ENCODE data around the gene GPRIN3. TPM values are rescaled to one million over a fixed set of nuclear protein-coding genes. Genes with fewer than 3 reads are reported as not detected.

Gene GPRIN3
- total and polyA plus RNA-seq, 2 donors (not counting 3 experiments of a cell fraction or from before 2014, with no cell fraction given), result 0.17 to 2.2 TPM

GRCh38 chr4:89334830-89335229 lies 27.2 kb upstream of the GPRIN3 start:
- H3K4me3 ChIP-seq (replicated peaks in 1 of 3; ENCODE audit: insufficient read depth in 1 of 3, low read depth in 1 of 3, low read length in 3 of 3), result no peak overlapping the region
- H3K9me3 ChIP-seq (replicated peaks; ENCODE audit: control insufficient read depth, insufficient read depth, low read length), result no peaks in the 10 kb centered on the region
- H3K27me3 ChIP-seq (ENCODE audit: control insufficient read depth in 2 of 2, insufficient read depth in 2 of 2, low read length in 2 of 2), result peaks cover 6% of the 10 kb centered on the region in 2 experiments
- dilution Hi-C loops (cut with MboI; ENCODE audit: extremely low pct_ligation_motif_present, low sequenced_read_pairs) (no loop called here), intact Hi-C loops (cut with micrococcal nuclease) (no loop called here)
- no TSS peak for BruUV-seq (replicated peaks)
- H4K20me1 ChIP-seq (replicated peaks; ENCODE audit: control insufficient read depth, extremely low read depth, insufficient read depth, low read length), result no peaks in the 10 kb centered on the region
- no peak overlapping the region for H3K4me2 ChIP-seq (ENCODE audit: insufficient read depth, low read length)
- no peak overlapping the region for H3K27ac ChIP-seq (ENCODE audit: insufficient read depth, low read depth, low read length)
- H3K36me3 ChIP-seq (ENCODE audit: control insufficient read depth in 2 of 2, extremely low read depth in 1 of 2, insufficient read depth in 2 of 2, low read length in 2 of 2), result no peaks in the 10 kb centered on the region
- CTCF ChIA-PET, result no interaction called here
- DNase-seq (ENCODE audit: low read depth, low spot score), result no peak
- no peak for TF ChIP-seq JUN (IDR thresholded peaks at IDR 0.05; ENCODE audit: borderline replicate concordance, insufficient read depth, insufficient read length, low read depth)
- TF ChIP-seq EZH2 (IDR thresholded peaks at IDR 0.05; ENCODE audit: borderline replicate concordance, low read depth, low read length, severe bottlenecking), result no peak
- no peak for TF ChIP-seq FOS (IDR thresholded peaks at IDR 0.05; ENCODE audit: borderline replicate concordance, insufficient read depth, low read length)
- TF ChIP-seq, protein P1, sequence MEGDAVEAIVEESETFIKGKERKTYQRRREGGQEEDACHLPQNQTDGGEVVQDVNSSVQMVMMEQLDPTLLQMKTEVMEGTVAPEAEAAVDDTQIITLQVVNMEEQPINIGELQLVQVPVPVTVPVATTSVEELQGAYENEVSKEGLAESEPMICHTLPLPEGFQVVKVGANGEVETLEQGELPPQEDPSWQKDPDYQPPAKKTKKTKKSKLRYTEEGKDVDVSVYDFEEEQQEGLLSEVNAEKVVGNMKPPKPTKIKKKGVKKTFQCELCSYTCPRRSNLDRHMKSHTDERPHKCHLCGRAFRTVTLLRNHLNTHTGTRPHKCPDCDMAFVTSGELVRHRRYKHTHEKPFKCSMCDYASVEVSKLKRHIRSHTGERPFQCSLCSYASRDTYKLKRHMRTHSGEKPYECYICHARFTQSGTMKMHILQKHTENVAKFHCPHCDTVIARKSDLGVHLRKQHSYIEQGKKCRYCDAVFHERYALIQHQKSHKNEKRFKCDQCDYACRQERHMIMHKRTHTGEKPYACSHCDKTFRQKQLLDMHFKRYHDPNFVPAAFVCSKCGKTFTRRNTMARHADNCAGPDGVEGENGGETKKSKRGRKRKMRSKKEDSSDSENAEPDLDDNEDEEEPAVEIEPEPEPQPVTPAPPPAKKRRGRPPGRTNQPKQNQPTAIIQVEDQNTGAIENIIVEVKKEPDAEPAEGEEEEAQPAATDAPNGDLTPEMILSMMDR (IDR thresholded peaks at IDR 0.05; ENCODE audit: extremely low read depth in 1 of 2, insufficient read depth in 1 of 2, low read depth in 1 of 2, low read length in 2 of 2), result no peak
- no peak for TF ChIP-seq POLR2A (IDR thresholded peaks at IDR 0.05; ENCODE audit: low read depth, low read length)
- TF ChIP-seq MYC (IDR thresholded peaks at IDR 0.05; ENCODE audit: low read depth, low read length), result no peak
- TF ChIP-seq GATA2 (IDR thresholded peaks at IDR 0.05; ENCODE audit: insufficient read depth, insufficient read length, low read depth, low read length), result no peak
- TF ChIP-seq MAX (IDR thresholded peaks at IDR 0.05; ENCODE audit: insufficient read depth, insufficient read length), result no peak
- TF ChIP-seq POLR2AphosphoS5 (IDR thresholded peaks at IDR 0.05; ENCODE audit: insufficient read depth, low read depth, low read length), result no peak
- POLR2A ChIA-PET, result no interaction called here
- no peaks in the 10 kb centered on the region for H3K9me1 ChIP-seq (replicated peaks; ENCODE audit: control insufficient read depth, extremely low read depth, insufficient read depth, low read length)
- FAIRE-seq, result no peak
- no peak overlapping the region for H2AFZ ChIP-seq (ENCODE audit: low read depth, low read length)
- no peaks in the 10 kb centered on the region for H3K4me1 ChIP-seq (ENCODE audit: control insufficient read depth, extremely low read depth, insufficient read depth, low read length)
- no peaks in the 10 kb centered on the region for H3K79me2 ChIP-seq (ENCODE audit: control insufficient read depth, insufficient read depth, low read length)
- no peak overlapping the region for H3K9ac ChIP-seq (replicated peaks; ENCODE audit: extremely low read depth, insufficient read depth, low read length)
